Aorta (tissue), 5 donors: ENCODE data around the gene TSEN15. TPM values are rescaled to one million over a fixed set of nuclear protein-coding genes. Genes with fewer than 3 reads are reported as not detected.

Source experiments
- ATAC-seq: fragments of 200-7000 bp; cut with Tn5 transposase; one replicate; pipeline ENCODE4 v1.9.1; 2022; ENCODE audit warnings: moderate library complexity; ENCODE audit not compliant: low FRiP score
- DNase-seq, 2 donors: peaks; one replicate each; pipeline ENCODE4 v3.0.0-alpha.2; 2020
- H3K27ac ChIP-seq, 2 donors: one replicate each; pipeline ENCODE4 v1.5.1; 2013; ENCODE audit warnings: low read length in 2 of 2, mild to moderate bottlenecking in 2 of 2, moderate library complexity in 2 of 2, control low read depth in 1 of 2, inconsistent platforms in 1 of 2, low read depth in 1 of 2
- H3K27me3 ChIP-seq, 2 donors: one replicate each; pipeline ENCODE4 v1.6.1; 2013; ENCODE audit warnings: control low read depth in 1 of 2, low read length in 1 of 2, mild to moderate bottlenecking in 1 of 2, moderate library complexity in 1 of 2; ENCODE audit not compliant: insufficient read depth in 2 of 2, control insufficient read depth in 1 of 2
- H3K36me3 ChIP-seq, 2 donors: one replicate each; pipeline ENCODE4 v1.6.1; 2013; ENCODE audit warnings: control low read depth in 1 of 2, low read length in 1 of 2, mild to moderate bottlenecking in 1 of 2; ENCODE audit not compliant: insufficient read depth in 2 of 2, control insufficient read depth in 1 of 2
- H3K4me1 ChIP-seq, 2 donors: one replicate each; pipeline ENCODE4 v1.6.1; 2013; ENCODE audit warnings: low read length in 2 of 2, control low read depth in 1 of 2, mild to moderate bottlenecking in 1 of 2, moderate library complexity in 1 of 2; ENCODE audit not compliant: insufficient read depth in 2 of 2, control insufficient read depth in 1 of 2
- H3K4me3 ChIP-seq, 2 donors: one replicate each; pipeline ENCODE4 v1.5.1; 2013; ENCODE audit warnings: low read length in 2 of 2, control low read depth in 1 of 2, mild to moderate bottlenecking in 1 of 2
- H3K9me3 ChIP-seq: one replicate; pipeline ENCODE4 v1.6.1; 2013; ENCODE audit warnings: mild to moderate bottlenecking, low read length; ENCODE audit not compliant: control insufficient read depth
- WGBS, 2 donors: extraction: QIAGEN DNeasy Blood & Tissue Kit; methylation state at CpG; one replicate each; pipeline ENCODE4 v1.1.7; 2013; 5-methylcytosine and 5-hydroxymethylcytosine counted together
- intact Hi-C, 2 donors: fragments of 100-400 bp; cut with DNase I; formaldehyde crosslinking; loops; one replicate each; pipeline versions ENCODE4 v1.14.2 to v1.15.0; 2022
- polyA plus RNA-seq, 2 donors: library from polyadenylated mRNA; stranded (reverse); fragments of 200-250 nt; gene quantifications; one replicate each; pipeline ENCODE4 v1.2.3, GENCODE V29; 2013
- total RNA-seq, 2 donors: library from RNA; stranded (reverse); fragmentation: NEBNext Ultra II Directional; extraction: Animal tissue kit (Norgen Biotek cat#: 25700); gene quantifications; one replicate each; pipeline ENCODE4 v1.2.1, GENCODE V29; 2021
- donor health status: healthy with polysubstance abuse.
- donor health status: Bipolar disorder and iron deficiency.
- donor health status: DM: no; HTN: no; CAD: no.
- donor health status: DM: no; HTN: no; CAD: no.
- donor health status: DM: yes; HTN: yes; CAD: no.

The TSEN15 gene
- total and polyA plus RNA-seq, 4 donors = 16.0 to 27.8 (median 24.9) TPM

DNA sequence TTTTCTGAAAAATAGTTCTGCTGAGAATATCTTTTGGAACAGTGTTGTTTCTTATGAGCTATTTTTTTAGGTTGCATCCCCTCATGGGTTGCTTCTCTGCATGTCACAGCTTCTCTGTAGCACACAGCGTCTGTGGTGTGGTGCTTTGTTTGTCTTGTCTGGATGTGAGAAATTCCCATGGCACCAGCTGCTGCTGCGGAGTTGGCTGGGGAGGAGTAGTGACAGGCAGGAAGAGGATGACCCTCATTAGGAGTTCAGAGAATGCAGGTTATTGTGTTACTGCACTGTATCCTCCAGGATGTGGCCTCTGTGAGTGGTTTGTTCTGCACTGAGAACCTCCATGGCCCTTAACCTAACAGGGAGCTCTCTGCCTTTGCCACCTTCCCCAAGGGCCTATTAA is 64.8 kb downstream of the TSEN15 start:
- Histone ChIP-seq H3K4me3 (no peak overlapping the region), H3K9me3 (peaks cover 2% of the 10 kb centered on the region), H3K27ac (no peak overlapping the region), H3K27me3 (no peaks in the 10 kb centered on the region), H3K36me3 (no peaks in the 10 kb centered on the region), H3K4me1 (no peaks in the 10 kb centered on the region)
- intact Hi-C loops = no loop called here
- 75 to 82% methylated on average over 2 of the region's 2 CpGs for WGBS, 2 donors
- DNase-seq (no peak), ATAC-seq (no peak)

DNA sequence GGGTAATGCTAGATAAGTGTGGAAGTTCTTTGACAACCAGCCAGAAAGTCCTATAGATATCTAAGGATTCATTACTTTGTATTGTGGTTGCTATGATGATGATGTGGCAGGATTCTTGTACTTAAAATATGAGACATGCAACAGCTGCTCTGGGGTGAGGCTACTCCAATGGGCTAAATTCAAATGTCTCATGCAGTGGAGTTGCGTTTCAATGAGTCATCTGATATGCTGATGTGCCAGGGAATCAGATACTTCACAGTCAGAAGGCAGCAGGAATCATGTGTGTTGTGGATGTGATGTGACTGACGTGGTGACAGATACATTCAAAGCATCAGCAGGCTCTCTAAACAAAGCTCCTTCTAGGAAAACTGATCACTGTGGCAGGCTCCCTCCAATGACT is 66.5 kb downstream of the TSEN15 start:
- H3K27me3 ChIP-seq = no peaks in the 10 kb centered on the region
- H3K36me3 ChIP-seq = no peaks in the 10 kb centered on the region
- DNase-seq (no peak), ATAC-seq (no peak)
- H3K9me3 ChIP-seq = peaks cover 2% of the 10 kb centered on the region
- no peak overlapping the region for H3K4me3 ChIP-seq
- 82 to 90% methylated on average over 2 of the region's 2 CpGs for WGBS, 2 donors
- intact Hi-C loops = no loop called here
- H3K27ac ChIP-seq = no peak overlapping the region
- no peaks in the 10 kb centered on the region for H3K4me1 ChIP-seq

Other genes starting within 250 kb of the TSEN15 start
- gene RGL1, start 246.6 kb upstream of the TSEN15 start, total RNA-seq = 10 to 100 TPM; 24.0 to 51.6 TPM
- gene RGL1, start 246.6 kb upstream of the TSEN15 start, polyA plus RNA-seq = 1 to 10 TPM; 7.0 to 8.8 TPM
- 10 to 100 TPM in 1 of 2 donors, 1 to 10 TPM in 1; 1.6 to 15.1 TPM for gene COLGALT2, start 14.0 kb upstream of the TSEN15 start, total RNA-seq
- under 1 TPM; 0.50 to 1.00 TPM for gene COLGALT2, start 14.0 kb upstream of the TSEN15 start, polyA plus RNA-seq